Measurements from ENCODE around the gene GMEB2.

- TF ChIP-seq CTCF (IDR thresholded peaks at IDR 0.05) (no peak), ZFX (IDR thresholded peaks at IDR 0.05; ENCODE audit: borderline replicate concordance) (no peak)
Observed at GRCh38 chr20:63553251-63553932, 73.5 kb downstream of the GMEB2 start.

Measured in 22Rv1 (cell line).